Embryonic facial prominence (tissue), 1 donor: Measurements from ENCODE around the gene SMDT1.
A peak's percentile ranks its signal among the peaks of the same experiment; 100 is the strongest.

ENCODE experiments used
- DNase-seq: peaks from one replicate; pipeline ENCODE4 v3.0.0-alpha.2; 2016; ENCODE audit errors: extremely low spot score

The SMDT1 gene

GRCh38 chr22:42079319-42080251 is at the start of gene SMDT1:
Gene SMDT1 (plus strand): TSS chr22:42079700. CDS start chr22:42079769, 69 bp downstream.
- DNase-seq, result peak; percentile 93

- DNase-seq, result no peak
Observed at GRCh38 chr22:42033263-42034181, 46.0 kb upstream of the SMDT1 start.

DNA sequence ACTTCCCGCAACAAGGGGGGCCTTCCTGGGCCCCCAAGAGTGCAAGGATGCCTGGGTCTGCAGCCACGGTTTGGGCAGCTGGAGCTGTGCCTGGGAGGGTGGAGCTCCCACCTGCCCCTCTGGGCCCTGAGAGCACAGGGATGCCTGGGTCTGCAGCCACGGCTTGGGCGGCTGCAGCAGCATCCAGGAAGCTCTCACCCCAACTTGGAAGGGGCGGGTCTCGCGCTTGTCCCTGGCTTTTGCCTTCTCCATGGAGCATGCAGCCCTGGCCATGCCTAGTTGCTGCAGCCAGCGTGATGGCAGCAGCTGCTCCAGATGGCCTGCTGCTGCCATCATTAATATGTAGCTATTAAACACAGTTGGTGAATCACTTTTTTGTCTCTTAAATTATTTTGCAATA is 44.2 kb upstream of the SMDT1 start:
- no peak for DNase-seq

GRCh38 chr22:42039271-42039670 is 40.2 kb upstream of the SMDT1 start:
- DNase-seq, result no peak

GRCh38 chr22:42041784-42042183 is 37.7 kb upstream of the SMDT1 start:
- DNase-seq, result no peak

DNA sequence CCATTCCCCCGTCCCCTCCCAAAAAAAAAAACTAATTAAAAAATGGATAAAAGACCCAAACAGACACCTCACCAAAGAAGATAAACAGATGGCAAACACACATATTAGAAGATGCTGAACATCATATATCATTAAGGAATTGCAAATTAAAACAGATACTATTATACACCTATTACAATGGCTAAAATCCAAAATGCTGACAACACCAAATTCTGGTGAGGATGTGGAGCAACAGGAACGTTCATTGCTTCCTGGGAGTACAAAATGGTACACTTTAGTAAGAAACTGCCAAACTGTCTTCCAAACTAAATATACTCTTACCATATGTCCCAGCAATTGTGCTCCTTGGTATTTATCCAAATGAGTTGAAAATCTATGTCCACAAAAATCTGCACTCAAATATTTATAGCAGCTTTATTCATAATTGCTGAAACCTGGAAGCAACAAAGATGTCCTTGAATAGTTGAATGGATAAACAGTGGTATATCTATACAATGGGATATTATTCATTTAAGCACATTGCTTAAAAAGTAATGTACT is 28.8 kb upstream of the SMDT1 start:
- DNase-seq, result no peak

DNA sequence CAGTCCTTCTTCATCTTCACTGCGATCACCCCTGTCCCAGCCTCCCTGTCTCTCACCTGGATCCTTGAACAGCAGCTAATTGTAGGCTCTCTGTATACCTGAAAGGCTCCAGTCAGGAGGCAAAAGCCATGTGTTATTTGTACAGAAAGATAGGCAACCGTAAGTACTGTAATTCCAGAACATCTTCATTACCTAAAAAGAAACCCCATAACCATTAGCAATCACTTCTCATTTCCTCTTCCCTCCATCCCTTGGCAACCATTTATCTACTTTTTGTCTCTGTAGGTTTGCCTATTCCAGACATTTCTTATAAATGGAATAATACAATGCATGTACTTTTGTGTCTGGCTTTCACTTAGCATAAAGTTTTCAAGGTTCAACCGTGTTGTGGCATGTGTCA is 26.7 kb upstream of the SMDT1 start:
- no peak for DNase-seq

DNA sequence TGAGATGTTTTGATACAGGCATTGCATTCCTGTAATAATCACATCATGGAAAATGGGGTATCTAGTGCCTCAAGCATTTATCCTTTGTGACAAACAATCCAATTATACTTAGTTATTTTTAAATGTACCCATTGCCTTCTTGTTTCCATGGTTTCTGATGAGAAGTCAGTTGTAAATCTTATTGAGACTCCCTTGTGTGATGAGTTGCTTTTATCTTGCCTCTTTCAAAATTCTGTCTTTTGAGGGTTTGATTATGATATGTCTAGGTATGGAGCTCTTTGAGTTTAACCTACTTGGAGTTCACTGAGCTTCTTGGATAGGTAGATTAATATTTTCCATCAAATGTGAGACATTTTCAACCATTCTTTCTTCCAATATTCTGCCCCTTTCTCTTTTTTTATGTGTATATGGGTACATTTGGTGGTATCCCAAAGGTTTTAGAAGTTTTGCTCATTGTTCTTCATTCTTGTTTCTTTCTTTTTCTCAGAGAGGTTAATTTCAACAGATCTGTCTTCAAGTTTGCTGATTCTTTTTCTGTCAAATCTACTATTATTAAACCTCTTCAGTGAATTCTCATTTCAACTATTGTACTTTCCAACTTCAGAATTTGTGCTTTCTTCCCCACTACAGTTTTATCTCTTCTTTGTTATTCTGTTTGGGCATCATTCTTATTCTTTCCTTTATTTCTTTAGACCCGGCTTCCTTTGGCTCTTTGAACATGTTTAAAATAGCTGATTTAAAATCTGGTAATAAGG is 22.6 kb upstream of the SMDT1 start:
- DNase-seq, result no peak

GRCh38 chr22:42060489-42060888 is 19.0 kb upstream of the SMDT1 start:
- DNase-seq, result no peak

DNA sequence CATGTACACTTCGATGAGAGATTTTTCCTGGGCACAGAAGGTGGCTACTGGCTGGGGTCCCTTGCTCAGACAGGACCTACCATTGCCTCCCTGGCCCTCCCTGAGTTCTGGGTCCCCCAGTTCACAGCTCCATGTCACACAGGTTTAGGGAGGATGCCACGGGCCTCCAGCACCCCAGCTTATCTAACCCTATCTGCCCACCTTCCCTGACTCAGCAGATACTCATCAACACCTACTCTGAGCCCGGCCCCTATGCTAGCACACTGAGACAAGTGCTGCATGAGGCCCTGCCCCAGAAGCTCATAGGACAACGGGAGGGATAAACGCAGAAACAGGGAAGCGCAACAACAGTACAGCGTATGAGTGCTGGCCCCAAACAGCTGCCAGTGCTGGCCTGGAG is 18.5 kb upstream of the SMDT1 start:
- DNase-seq, result no peak

- DNase-seq, result no peak
Observed at GRCh38 chr22:42062506-42063170, 16.9 kb upstream of the SMDT1 start.

DNA sequence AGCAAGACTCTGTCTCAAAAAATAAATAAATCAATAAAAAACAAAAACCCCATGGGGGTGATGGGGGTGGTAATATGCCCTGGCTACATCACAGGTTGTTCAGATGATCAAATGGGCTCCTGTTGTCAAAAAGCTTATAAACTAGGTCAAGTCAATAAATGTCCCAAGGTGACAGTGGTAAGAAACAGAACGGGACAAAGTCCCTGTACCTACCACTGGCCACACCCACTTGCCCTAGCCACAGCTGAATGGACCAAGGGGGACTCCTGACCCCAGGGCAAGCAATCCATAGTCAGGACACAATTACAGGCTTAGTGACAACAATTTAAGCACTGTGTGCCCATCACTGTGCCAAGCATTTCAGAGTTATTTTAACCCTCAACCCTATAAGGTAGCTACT is 14.9 kb upstream of the SMDT1 start:
- DNase-seq, result no peak

- DNase-seq, result no peak
Observed at GRCh38 chr22:42065438-42066125, 13.9 kb upstream of the SMDT1 start.

- DNase-seq, result no peak
Observed at GRCh38 chr22:42066126-42066761, 13.3 kb upstream of the SMDT1 start.

DNA sequence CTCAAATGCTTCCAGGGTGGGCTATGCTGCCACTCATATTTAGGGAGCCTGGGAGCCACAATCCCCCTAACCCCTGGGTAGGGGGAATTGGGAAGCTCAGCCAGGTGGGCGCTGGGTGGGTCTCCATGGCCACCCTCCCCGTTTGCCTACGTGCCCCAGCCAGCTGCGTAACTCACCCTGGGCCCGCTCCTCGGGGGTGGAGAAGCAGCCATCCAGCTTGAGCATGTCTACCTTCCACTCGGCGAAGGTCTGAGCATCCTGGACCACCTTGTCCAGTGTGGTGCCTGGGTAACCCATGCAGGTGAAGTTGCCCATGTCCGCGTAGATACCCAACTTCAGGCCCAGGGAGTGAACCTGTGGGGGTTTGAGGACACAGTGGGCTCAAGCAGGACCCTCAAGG is 12.6 kb upstream of the SMDT1 start:
- no peak for DNase-seq

DNA sequence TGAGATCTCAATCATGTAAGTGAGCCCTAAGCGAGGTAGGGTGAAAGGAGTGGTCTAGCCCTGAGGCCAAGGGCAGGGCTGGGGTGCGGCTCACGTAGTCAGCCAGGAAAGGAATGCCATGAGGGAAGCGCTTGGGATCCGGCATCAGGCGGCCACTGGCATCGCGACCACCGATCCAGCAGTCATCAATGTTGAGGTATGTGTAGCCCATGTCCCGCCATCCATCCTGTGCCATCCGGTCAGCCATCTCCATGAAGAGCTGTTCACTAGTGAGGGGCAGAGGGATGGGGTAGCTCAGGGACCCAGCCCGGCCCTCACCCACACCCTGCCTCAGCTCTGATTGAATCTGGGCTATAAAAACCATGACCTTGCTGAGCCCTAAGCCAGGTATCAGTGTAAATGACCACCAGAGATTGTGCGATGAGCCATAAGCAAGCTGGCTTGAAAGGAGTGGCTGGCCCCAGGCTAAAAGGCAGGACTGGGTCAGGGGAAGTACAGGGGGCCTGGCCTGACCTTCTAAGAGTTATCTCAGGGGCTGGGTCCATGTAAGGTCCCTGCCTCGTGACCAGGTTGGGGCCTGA is 11.7 kb upstream of the SMDT1 start:
- no peak for DNase-seq

DNA sequence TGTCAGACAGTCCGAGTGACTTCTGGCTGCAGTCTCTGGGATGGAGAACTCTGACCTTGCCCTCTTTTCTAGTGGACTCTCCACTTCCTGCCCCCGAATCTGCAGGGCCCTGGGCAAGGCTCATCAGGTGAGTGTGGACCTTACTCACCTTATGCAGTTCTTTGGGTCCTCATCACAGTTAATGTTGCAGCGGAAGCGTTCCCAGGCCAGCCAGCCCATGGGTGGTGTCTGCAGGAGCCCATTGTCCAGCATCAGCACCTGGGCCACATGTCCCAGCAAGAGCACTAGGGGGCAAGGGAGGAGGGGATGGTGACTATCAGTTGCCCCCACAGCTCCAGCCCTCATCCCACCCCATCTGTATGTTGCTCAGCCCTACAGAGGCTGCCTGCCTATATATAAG is 11.2 kb upstream of the SMDT1 start:
- DNase-seq, result no peak

DNA sequence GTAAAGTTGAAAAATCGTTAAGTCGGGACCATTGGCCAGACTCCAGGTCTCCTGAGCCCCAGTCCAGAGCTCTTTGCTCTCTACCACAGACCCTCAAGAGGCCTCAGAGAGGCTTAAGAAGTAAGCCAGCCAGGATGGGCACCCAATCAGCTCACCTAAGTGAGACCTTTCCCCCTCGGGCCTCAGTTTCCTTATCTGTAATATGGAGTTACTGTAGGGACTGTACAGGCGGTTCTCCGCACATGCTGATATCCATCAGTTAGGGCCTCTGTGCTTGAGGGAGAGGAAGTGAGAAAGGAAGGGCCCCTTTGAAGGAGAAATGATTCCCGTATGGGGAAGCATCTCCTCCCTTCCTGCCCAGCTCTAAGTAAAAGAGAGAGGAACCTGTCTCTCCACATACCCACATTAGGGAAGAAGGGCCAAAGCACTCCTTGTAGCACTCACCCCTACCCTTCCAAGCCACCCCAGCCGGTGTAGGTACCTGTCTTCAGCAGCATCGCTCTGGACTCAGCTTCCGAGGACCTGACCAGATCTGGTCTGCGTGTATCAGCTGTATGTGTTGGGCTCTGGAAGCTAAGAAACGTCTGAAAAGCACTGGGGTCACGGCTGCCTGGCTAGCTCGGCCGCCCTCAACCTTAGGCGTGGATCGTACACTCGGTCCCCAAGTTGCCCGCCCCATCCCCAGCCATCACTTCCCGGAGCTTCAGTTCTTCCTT is 9.5 kb upstream of the SMDT1 start:
- DNase-seq, result no peak
